GM12865 (cell line): ENCODE data around the gene C19orf44.
A peak's percentile ranks its signal among the peaks of the same experiment; 100 is the strongest.

Source experiments
- DNase-seq: peaks from one replicate; pipeline ENCODE4 v3.0.0; 2010; ENCODE audit warnings: low read depth
- H3K4me3 ChIP-seq: 2 replicates; pipeline ENCODE4 v1.5.1; 2011; ENCODE audit warnings: mild to moderate bottlenecking, low read depth, low read length, control low read depth
- TF ChIP-seq, protein P1 (sequence below): IDR thresholded peaks from 2 replicates; pipeline ENCODE4 v1.5.1; 2011; ENCODE audit warnings: low read length, control low read depth, low read depth, inconsistent platforms; ENCODE audit not compliant: insufficient read depth; ENCODE audit errors: missing control alignments

The C19orf44 gene

GRCh38 chr19:16524991-16525734 is 29.0 kb downstream of the C19orf44 start:
- H3K4me3 ChIP-seq, result no peak overlapping the region
- TF ChIP-seq, protein P1, sequence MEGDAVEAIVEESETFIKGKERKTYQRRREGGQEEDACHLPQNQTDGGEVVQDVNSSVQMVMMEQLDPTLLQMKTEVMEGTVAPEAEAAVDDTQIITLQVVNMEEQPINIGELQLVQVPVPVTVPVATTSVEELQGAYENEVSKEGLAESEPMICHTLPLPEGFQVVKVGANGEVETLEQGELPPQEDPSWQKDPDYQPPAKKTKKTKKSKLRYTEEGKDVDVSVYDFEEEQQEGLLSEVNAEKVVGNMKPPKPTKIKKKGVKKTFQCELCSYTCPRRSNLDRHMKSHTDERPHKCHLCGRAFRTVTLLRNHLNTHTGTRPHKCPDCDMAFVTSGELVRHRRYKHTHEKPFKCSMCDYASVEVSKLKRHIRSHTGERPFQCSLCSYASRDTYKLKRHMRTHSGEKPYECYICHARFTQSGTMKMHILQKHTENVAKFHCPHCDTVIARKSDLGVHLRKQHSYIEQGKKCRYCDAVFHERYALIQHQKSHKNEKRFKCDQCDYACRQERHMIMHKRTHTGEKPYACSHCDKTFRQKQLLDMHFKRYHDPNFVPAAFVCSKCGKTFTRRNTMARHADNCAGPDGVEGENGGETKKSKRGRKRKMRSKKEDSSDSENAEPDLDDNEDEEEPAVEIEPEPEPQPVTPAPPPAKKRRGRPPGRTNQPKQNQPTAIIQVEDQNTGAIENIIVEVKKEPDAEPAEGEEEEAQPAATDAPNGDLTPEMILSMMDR, result no peak
- DNase-seq, result no peak

- no peak overlapping the region for H3K4me3 ChIP-seq
- DNase-seq, result no peak
Measured at GRCh38 chr19:16525751-16526481, 29.7 kb downstream of the C19orf44 start.

GRCh38 chr19:16527334-16527935 is 31.2 kb downstream of the C19orf44 start:
- DNase-seq, result no peak
- no peak overlapping the region for H3K4me3 ChIP-seq
- TF ChIP-seq, protein P1, result no peak

More at GRCh38 chr19:16525751-16526481, 29.7 kb downstream of the C19orf44 start:
- TF ChIP-seq, protein P1, result no peak

- TF ChIP-seq, protein P1, result peak; percentile 70
- no peak overlapping the region for H3K4me3 ChIP-seq
- peak; percentile 76 for DNase-seq
Measured at GRCh38 chr19:16527971-16528521, 31.9 kb downstream of the C19orf44 start.

- H3K4me3 ChIP-seq, result no peak overlapping the region
- TF ChIP-seq, protein P1, result no peak
- no peak for DNase-seq
Measured at GRCh38 chr19:16529466-16530144, 33.4 kb downstream of the C19orf44 start.
